HUDEP-2 (cell line): ENCODE results near the gene ASB3.
"Not testable (repeated sequence)": the region's sequence is repeated elsewhere in the genome, so short reads cannot be mapped to it uniquely, and the experiment has no call there.

Experiments used
- DNase-seq, 76 experiments: peaks; one replicate each; lab custom pipeline; 2025; ENCODE audit not compliant: unreplicated experiment in 76 of 76; lab: John Stamatoyannopoulos, UW

Gene ASB3

DNA sequence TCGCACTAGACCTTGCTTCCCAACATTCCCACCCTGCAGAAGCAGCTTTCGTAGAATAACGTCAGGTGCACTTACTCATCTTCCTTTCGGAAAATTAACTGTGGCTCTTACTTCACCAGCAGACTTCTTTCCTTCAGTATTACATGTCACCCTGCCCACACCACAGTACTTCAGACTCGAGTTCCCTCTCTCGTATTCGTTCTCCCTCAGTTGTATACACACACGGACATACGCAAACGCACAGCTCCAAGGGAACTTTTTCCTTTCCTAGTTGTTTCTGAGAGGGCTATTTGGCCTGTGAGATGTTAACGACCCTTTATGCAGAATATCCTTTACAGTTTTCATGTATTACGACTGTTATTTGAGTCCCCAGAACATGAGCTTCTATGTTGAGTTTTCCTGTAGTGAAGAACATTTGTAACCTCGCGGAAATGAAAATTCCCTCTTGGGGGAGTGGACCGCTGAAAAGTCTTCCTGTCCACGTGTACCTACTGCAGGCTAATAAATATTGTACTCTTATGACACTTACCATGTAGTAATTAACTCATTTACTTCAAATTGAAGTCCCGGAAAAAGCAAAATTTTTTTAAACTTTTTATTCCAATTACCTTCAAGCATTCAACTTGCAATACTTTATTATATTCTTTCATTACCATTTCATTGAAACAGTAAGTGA is 999 bp upstream of the ASB3 start:
- DNase-seq = no peak

DNA sequence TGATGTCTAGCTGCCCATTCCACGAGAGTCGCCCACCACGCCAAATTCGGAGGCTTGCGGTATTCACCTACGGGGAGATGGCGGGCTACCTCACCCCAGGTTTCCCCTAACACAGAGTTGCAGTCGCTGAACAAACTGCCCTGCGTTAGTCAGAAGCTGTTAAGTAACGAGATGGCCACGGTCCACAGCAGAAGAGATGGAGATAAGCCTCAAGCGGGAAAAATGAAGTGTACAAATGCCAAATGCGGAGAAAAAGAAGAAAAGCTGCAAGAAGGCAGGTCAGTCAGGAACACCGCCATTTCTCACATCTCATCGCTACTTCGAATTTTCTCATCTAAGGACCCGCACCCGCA is 425 bp downstream of the ASB3 start:
- DNase-seq = peak in 10 of 76 experiments; percentile 2 to 48 (median 26)

DNA sequence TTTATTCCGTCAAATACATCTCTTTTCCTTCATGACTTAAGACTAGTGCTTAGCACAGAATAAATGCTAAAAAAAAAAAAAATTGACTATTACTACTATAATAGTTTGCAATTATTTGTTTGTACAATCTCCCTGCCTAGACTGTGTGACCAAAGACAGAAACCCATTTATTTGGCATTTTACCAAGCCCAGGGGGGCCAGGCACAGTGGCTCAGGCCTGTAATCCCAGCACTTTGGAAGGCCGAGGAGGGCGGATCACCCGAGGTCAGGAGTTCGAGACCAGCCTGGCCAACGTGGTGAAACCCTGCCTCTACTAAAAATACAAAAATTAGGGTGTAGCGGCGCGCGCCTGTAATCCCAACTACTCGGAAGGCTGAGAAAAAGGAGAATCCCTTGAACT is 1.4 kb downstream of the ASB3 start:
- no peak for DNase-seq

DNA sequence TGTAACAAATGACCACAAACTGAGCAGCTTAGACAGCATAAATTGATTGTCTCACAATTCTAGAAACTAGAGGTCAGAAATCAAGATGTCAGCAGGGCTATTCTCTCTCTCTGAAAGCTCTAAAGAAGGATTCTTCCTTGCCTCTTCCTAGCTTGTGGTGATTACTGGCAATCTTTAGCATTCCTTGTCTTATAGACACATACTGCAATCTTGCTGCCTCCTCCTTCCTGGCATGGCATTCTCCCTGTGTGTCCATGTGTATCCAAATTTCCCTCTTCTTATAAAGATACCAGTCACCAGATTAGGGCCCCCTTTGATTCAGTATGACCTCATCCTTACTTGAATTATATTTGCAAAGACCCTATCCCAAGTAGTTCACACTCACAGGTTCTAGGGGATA is 2.3 kb downstream of the ASB3 start:
- no peak for DNase-seq

DNA sequence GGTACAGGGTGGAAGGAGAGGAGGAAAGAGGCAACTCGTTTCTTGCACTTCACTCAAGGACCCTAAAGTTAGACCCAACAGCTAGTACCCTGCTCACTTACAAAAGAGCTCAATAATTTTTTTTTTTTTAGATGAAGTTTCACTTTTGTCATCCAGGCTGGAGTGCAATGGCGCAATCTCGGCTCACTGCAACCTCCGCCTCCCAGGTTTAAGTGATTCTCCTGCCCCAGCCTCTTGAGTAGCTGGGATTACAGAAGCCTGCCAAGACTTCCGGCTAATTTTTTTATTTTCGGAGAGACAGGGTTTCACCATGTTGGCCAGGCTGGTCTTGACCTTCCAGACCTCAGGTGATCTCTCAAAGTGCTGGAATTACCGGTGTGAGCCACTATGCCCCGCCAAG is 4.1 kb downstream of the ASB3 start:
- no peak for DNase-seq

DNA sequence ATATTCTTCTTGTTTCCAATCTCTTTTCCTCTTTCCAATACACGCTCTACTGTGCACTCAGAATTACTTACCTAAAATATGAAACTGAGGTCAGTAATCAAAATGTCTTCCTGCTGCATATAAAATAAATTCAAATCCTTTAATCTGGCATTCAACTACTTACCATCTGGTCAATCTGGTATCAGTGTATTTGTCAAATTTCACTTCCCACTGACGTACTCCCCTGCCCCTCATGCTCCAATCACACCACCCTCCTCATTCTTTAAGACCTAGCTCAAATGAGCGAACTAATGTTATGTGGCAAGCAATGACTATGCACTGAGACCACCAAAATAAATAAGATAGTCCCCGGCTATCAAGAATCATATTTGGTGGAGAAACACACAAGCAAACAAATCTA is 6.7 kb downstream of the ASB3 start:
- no peak for DNase-seq

- DNase-seq = peak in 2 of 76 experiments; percentile 9 to 19
These were observed 8.1 kb downstream of the ASB3 start for GRCh38 chr2:53778536-53779162.

- no peak for DNase-seq
These were observed 9.6 kb downstream of the ASB3 start for GRCh38 chr2:53777134-53777533.

DNA sequence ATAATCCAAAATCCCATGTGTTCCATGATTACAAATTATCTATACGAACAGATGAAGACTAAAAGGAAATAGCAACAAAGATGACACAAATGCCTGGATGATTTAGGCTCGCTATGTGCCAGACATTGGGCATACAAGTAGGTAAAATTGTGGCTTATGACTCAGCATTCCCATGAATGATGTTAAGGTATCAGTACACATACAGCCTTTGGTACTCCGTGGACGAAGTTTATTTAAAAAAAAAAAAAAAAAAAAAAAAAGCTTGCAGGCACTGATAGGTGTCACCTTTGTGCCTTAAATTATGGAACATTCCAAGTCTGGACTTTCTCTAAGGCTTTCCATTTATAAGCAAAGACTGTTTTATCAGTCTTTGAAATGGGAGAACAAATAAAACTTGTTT is 16.5 kb downstream of the ASB3 start:
- peak in 1 of 76 experiments; percentile 22 for DNase-seq

DNA sequence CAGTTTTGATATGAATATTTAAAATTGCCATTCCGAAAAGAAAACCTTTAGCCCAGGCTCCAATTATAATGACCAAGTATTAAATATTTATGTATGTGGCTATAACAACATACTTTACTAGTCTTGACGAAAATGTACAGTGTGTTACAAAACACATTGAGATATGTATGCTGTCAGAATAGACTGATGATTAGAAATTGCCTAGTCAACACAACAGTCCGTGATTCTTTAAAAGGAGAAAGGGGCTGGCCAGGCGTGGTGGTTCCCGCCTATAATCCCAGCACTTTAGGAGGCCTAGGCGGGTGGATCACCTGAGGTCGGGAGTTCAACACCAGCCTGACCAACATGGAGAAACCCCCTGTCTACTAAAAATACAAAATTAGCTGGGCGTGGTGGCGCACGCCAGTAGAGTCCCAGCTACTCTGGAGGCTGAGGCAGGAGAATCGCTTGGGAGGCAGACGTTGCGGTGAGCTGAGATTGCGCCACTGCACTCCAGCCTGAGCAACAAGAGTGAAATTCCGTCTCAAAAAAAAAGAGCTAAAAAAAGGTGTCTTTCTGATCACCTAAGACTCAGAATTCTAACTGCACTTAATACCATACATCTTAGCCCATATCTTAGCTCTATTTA is 17.3 kb downstream of the ASB3 start:
- no peak for DNase-seq

DNA sequence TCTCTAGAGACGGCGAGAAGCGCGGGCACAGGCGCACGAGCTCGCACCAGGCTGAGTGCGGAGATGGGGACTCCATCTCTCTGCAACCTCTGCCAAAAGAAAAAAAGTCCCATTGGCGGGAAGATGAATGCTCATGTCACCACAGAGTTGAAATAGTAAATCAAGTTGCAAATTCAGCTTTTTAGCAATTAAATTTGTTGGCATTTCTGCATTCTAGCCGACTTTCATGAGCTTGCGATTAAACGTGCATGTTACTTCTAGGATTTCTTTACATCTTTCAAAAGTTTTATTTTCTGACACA is 18.6 kb downstream of the ASB3 start:
- DNase-seq = peak in 6 of 76 experiments; percentile 6 to 61 (median 28)

DNA sequence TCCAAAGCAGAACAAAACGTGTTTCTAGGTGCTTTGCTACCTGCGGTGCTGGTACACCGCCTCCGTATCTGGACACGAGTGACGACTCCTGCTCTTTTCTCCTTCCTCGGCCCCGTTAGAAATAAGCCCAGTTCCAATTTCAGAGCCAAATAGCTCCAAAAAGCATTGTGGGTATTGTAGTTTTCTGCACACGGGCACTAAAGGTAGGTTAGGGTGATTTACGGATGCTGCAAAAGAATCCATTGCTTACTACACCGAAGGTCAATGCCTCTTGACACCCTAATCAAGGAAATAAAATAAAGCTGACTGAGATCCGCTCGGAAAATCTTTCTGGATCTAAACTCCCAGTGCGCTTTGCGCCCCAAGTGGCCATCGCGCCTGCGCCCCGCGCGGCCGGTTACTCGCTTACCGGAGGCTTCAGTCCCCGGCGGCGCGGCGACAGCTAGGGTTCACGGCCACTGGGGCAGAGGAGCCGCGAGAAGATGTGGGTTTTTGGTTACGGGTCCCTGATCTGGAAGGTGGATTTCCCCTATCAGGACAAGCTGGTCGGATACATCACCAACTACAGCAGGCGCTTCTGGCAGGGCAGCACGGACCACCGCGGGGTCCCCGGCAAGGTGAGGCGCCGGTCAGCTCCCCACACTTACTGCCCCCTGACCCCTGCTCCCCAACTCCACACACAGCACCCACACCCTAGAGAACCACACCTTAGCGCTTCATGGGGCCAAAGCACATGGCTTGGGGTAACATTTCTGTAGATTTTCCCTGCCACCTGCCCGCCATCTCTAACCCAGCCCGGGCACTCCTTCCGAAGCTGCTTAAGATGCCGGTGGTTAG is 19.1 kb downstream of the ASB3 start, which contains the start of gene CHAC2:
Gene CHAC2, plus strand, starts transcription at position 400 of the 837 bp plus-strand sequence. Its CDS starts 83 bp downstream, at position 483.
- DNase-seq = peak in 73 of 76 experiments; percentile 31 to 85 (median 71)

DNA sequence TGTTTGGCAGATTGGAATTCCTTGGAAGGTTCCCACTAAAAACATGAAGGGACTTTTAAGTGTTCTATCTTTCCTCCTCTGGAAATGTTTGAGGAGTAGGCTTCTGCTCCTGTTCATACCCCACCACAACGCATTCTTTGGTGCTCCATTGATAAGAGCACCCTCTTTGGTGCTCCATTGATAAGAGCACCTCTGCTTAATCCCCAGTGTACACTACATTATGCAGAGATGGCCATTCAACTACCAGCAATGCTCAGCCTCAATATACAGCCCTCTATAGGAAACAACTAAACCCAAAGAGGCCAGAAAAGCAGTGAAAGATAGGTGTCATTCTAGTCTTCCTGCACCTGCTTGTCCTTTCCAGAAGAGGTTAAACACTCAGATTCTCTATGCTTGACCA is 21.0 kb downstream of the ASB3 start:
- peak in 3 of 76 experiments; percentile 9 to 16 (median 12) for DNase-seq

- DNase-seq = not testable (repeated sequence)
These were observed 29.5 kb downstream of the ASB3 start for GRCh38 chr2:53757206-53757605.

DNA sequence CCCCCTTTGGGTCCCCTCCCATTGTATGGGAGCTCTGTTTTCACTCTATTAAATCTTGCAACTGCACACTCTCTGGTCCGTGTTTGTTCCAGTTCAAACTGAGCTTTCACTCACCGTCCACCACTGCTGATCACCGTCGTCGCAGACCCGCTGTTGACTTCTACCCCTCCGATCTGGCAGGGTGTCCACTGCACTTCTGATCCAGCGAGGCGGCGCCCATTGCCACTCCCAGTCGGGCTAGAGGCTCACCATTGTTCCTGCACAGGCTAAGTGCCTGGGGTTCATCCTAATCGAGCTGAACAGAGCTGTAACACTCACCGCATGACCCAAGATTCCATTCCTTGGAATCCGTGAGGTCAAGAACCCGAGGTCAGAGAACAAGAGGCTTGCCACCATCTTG is 30.1 kb downstream of the ASB3 start:
- DNase-seq = no peak

GRCh38 chr2:53755121-53755520 is 31.6 kb downstream of the ASB3 start:
- peak in 40 of 76 experiments; percentile 4 to 57 (median 28) for DNase-seq

DNA sequence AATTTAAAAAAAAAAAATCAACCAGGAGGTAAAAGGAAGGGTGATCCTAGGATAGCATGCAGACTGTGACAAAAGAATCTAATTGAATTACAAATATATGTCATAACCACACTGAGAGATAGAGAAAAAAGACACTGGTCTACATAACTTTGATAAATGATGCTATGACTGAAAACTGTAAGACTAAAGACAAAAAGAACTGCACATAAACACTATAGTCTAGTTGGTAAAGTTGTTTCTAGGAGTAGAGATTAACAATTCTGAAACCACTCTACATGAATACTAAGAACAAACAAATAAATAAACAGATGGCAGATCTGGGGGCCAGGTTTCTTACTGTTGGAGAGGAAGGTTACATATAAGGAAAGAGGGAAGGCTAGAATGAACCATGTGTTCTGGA is 33.7 kb downstream of the ASB3 start:
- no peak for DNase-seq

GRCh38 chr2:53752385-53752784 is 34.4 kb downstream of the ASB3 start:
- no peak for DNase-seq

GRCh38 chr2:53751728-53752127 is 35.0 kb downstream of the ASB3 start:
- DNase-seq = no peak

DNA sequence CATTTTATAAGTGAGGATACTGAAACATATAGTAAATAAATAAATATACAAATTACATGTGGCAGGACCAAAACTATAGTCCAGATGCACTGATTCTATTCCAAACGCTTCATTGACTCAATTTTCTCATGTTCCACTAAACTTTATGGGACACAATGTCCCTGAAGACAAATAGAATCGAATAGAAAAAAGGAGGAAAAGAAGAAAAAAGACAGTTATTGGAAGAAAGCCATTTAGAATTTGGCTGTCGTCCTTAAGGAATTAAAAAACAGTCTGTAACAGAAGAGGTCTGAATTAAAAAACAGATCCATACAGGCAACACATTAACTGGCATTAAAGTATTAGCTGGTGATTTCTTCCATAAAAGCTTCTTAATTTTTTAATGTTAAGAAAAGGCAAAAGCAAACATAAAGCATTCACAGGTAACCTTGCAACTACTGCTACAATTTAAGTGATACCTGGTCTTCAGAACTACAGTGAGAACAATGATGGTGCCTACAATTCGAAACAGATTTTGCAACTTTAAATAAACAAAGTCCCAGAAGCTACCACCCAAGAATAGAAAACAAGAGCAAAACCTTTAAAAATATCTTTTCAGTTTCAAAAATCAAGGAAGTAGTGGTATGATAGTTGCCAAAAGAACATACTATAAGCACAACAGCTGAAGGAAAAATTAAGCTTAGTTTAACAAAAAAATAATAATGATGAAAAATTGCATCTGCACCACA is 36.5 kb downstream of the ASB3 start:
- no peak for DNase-seq
